Heart left ventricle (tissue), 16 donors: ENCODE data around the gene WFIKKN2. TPM values are rescaled to one million over a fixed set of nuclear protein-coding genes. Genes with fewer than 3 reads are reported as not detected.

Experiments
- ATAC-seq, 4 donors: fragments of 200-7000 bp; cut with Tn5 transposase; one replicate each; pipeline ENCODE4 v1.9.1; 2020 to 2022; ENCODE audit warnings: moderate library complexity in 4 of 4, mild to moderate bottlenecking in 3 of 4, moderate number of reproducible peaks in 1 of 4
- DNase-seq, 5 donors: peaks; one replicate each; pipeline ENCODE4 v3.0.0-alpha.2; 2020
- H3K27ac ChIP-seq, 12 donors: fragments of 200-600 bp; sonication (generic) in 4 of 12; one replicate each; pipeline versions ENCODE4 v1.5.0 to v1.8.0; 2016 to 2022; ENCODE audit warnings: mild to moderate bottlenecking in 2 of 12
- H3K27me3 ChIP-seq, 9 donors: fragments of 200-600 bp; sonication (generic) in 2 of 9; one replicate each; pipeline versions ENCODE4 v1.5.1 to v1.8.0; 2016 to 2022; ENCODE audit warnings: mild to moderate bottlenecking in 3 of 9
- H3K36me3 ChIP-seq, 9 donors: fragments of 200-600 bp; sonication (generic) in 2 of 9; one replicate each; pipeline versions ENCODE4 v1.5.0 to v1.8.0; 2018 to 2022; ENCODE audit warnings: mild to moderate bottlenecking in 2 of 9
- H3K4me1 ChIP-seq, 12 donors: fragments of 200-600 bp; sonication (generic) in 4 of 12; one replicate each; pipeline versions ENCODE4 v1.5.0 to v1.8.0; 2016 to 2022; ENCODE audit warnings: mild to moderate bottlenecking in 3 of 12
- H3K4me3 ChIP-seq, 12 donors: fragments of 200-600 bp; sonication (generic) in 4 of 12; one replicate each; pipeline versions ENCODE4 v1.5.0 to v1.8.0; 2017 to 2022; ENCODE audit warnings: mild to moderate bottlenecking in 9 of 12, moderate library complexity in 4 of 12
- H3K9me3 ChIP-seq, 12 donors: fragments of 200-600 bp; sonication (generic) in 4 of 12; one replicate each; pipeline versions ENCODE4 v1.5.0 to v1.8.0; 2016 to 2022; ENCODE audit warnings: mild to moderate bottlenecking in 1 of 12
- CTCF ChIP-seq, 12 donors: fragments of 200-600 bp; sonication (generic) in 4 of 12; IDR thresholded peaks; one replicate each; pipeline versions ENCODE4 v1.5.0 to v1.8.0; 2018 to 2022; ENCODE audit warnings: antibody characterized with exemption in 12 of 12, mild to moderate bottlenecking in 5 of 12
- POLR2A ChIP-seq, 2 donors: fragments of 450-650 bp; IDR thresholded peaks; one replicate each; pipeline ENCODE4 v1.6.1; 2017; ENCODE audit warnings: antibody characterized with exemption in 2 of 2, mild to moderate bottlenecking in 2 of 2, moderate library complexity in 2 of 2
- WGBS, 4 donors: extraction: QIAGEN DNeasy Blood & Tissue Kit in 2 of 4; methylation state at CpG; one replicate each; pipeline versions ENCODE4 v1.1.5 to v1.1.7; 2013 to 2018; 5-methylcytosine and 5-hydroxymethylcytosine counted together
- intact Hi-C, 10 donors: fragments of 100-400 bp; cut with DNase I; formaldehyde crosslinking; loops; one replicate each; pipeline versions ENCODE4 v1.11.1 to v1.14.2; 2022
- polyA plus RNA-seq, 2 donors: library from polyadenylated mRNA; stranded (reverse); fragments of 200-250 nt; gene quantifications; one replicate each; pipeline ENCODE4 v1.2.3, GENCODE V29; 2013
- total RNA-seq, 9 donors: library from RNA; depleted of rRNA in 2 of 9; stranded (reverse); fragments of >200 nt in 2 of 9; fragmentation: NEBNext Ultra II Directional in 3 of 9; extraction: Animal tissue kit (Norgen Biotek cat#: 25700) in 3 of 9; gene quantifications; one replicate each; pipeline versions ENCODE4 v1.1.0 to v1.2.4, GENCODE V29; 2016 to 2023
- donor health status: ischemic (EF 13 %, LVEDD 7.1; RV severe dilation, severe dysfunction).
- donor health status: healthy with polysubstance abuse.
- donor health status: DM: no; HTN: yes; CAD: no.
- donor health status: DM: no; HTN: no; CAD: no.
- donor health status: ischemic (EF 25% LVEDD 6.9; RV normal size, moderate dysfunction).
- donor health status: ischemic (EF 25% LVEDD 5.7; RV mildly dilated, moderate dysfunction).
- donor health status: healthy.
- donor health status: DM: yes; HTN: yes; CAD: no.
- donor health status: ischemic (EF 35%, LVEDD 5.7; RV mildly dilated, moderate dysfunction).
- donor health status: nonischemic (EF 11% LVEDD 7.7; RV severe dilation, severe dysfunction).
- donor health status: DM: yes; HTN: yes; CAD: no.
- donor health status: PGD.
- donor health status: ischemic (EF 29% LVEDD 5.4; RV normal size, mild dysfunction).
- donor health status: nonischemic (EF 23%, LVEDD 6.1; RV moderate dilation, normal function).

WFIKKN2 gene
- total and polyA plus RNA-seq, 11 donors, result 0.08 to 0.75 (median 0.24) TPM; not detected in 2

- Histone ChIP-seq H3K36me3 (peaks cover 0 to 25% (median 24%) of the 10 kb centered on the region in 9 donors), H3K27me3 (no peaks in the 10 kb centered on the region), H3K9me3 (no peaks in the 10 kb centered on the region), H3K27ac (peak within 1 kb of the TSS; percentile 99 to 100 (median 100)), H3K4me3 (peak within 1 kb of the TSS; percentile 75 to 97 (median 90)), H3K4me1 (peaks cover 2 to 55% (median 30%) of the 10 kb centered on the region in 12 donors)
- WGBS, 4 donors, result 0 to 1% (median 1%) methylated on average over 21 to 75 of the region's 75 CpGs
- DNase-seq, result peak; percentile 99
- peak; percentile 88 to 93 (median 91) for ATAC-seq
- intact Hi-C loops, result loop anchor here (1.0 to 10.0 kb wide), 14 partner anchors 14 to 298 kb away; partner anchors contain the start of genes NME2 (in 2 of the 10) and SPAG9 (in 1 of the 10)
- TF ChIP-seq CTCF (IDR thresholded peaks at IDR 0.05), result no peak
- peak; percentile 98 to 100 for TF ChIP-seq POLR2A (IDR thresholded peaks at IDR 0.05)
These were observed 31.0 kb downstream of the WFIKKN2 start, which contains the start of gene TOB1 for GRCh38 chr17:50866261-50866949. Gene TOB1 (minus strand): TSS chr17:50866354. CDS start chr17:50864017, 2,337 bp downstream.

- 0 to 1% (median 0%) methylated on average over 24 to 28 of the region's 28 CpGs for WGBS, 4 donors
- H3K36me3 ChIP-seq, result peaks cover 0 to 20% (median 18%) of the 10 kb centered on the region in 9 donors
- H3K4me1 ChIP-seq, result peaks cover 2 to 54% (median 30%) of the 10 kb centered on the region in 12 donors
- intact Hi-C loops, result loop anchor here (1.0 to 10.0 kb wide), 14 partner anchors 14 to 298 kb away; partner anchors contain the start of genes NME2 (in 2 of the 10) and SPAG9 (in 1 of the 10)
- DNase-seq (peak; percentile 67 to 84 (median 74)), ATAC-seq (peak; percentile 8 to 40 (median 30))
- H3K27me3 ChIP-seq, result no peaks in the 10 kb centered on the region
- peak overlapping the region; percentile 64 to 97 (median 88) for H3K4me3 ChIP-seq
- TF ChIP-seq POLR2A (IDR thresholded peaks at IDR 0.05) (no peak), CTCF (IDR thresholded peaks at IDR 0.05) (no peak)
- no peaks in the 10 kb centered on the region for H3K9me3 ChIP-seq
- peak overlapping the region; percentile 99 to 100 (median 100) for H3K27ac ChIP-seq
These were observed 31.6 kb downstream of the WFIKKN2 start for GRCh38 chr17:50866950-50867362.

GRCh38 chr17:50867363-50868139 lies 32.2 kb downstream of the WFIKKN2 start:
- 0 to 1% (median 0%) methylated on average over 35 of the region's 35 CpGs for WGBS, 4 donors
- DNase-seq, result peak; percentile 94 to 97 (median 97)
- no peaks in the 10 kb centered on the region for H3K27me3 ChIP-seq
- peaks cover 0 to 14% (median 12%) of the 10 kb centered on the region in 9 donors for H3K36me3 ChIP-seq
- H3K9me3 ChIP-seq, result no peaks in the 10 kb centered on the region
- H3K4me1 ChIP-seq, result peaks cover 1 to 54% (median 31%) of the 10 kb centered on the region in 12 donors
- intact Hi-C loops, result loop anchor here (1.0 to 10.0 kb wide), 13 partner anchors 15 to 297 kb away; partner anchors contain the start of genes NME2 (in 2 of the 10) and SPAG9 (in 1 of the 10)
- H3K4me3 ChIP-seq, result peak overlapping the region; percentile 64 to 97 (median 88)
- ATAC-seq, result peak; percentile 73 to 83 (median 80)
- peak overlapping the region; percentile 99 to 100 (median 100) for H3K27ac ChIP-seq
- TF ChIP-seq POLR2A (IDR thresholded peaks at IDR 0.05), result peak; percentile 56 to 74
- no peak for TF ChIP-seq CTCF (IDR thresholded peaks at IDR 0.05)
